Measurements from ENCODE around the gene CIT.
"Not testable (repeated sequence)": the region's sequence is repeated elsewhere in the genome, so short reads cannot be mapped to it uniquely, and the experiment has no call there.

Gene CIT

GRCh38 chr12:119901670-119902069 is 24.6 kb upstream of the CIT start:
- Histone ChIP-seq H3K36me3 (ENCODE audit: control insufficient read depth, insufficient read depth, low read length) (no peaks in the 10 kb centered on the region), H3K27me3 (replicated peaks; ENCODE audit: control insufficient read depth, insufficient read depth, low read length) (no peaks in the 10 kb centered on the region), H3K4me3 (replicated peaks; ENCODE audit: low read depth, low read length) (no peak overlapping the region)
- no peak for TF ChIP-seq CTCF (IDR thresholded peaks at IDR 0.05; ENCODE audit: insufficient read depth, low read length, poor library complexity, severe bottlenecking)
- no peak for DNase-seq (ENCODE audit: extremely low read depth, insufficient read length)

- H3K27me3 ChIP-seq (replicated peaks; ENCODE audit: control insufficient read depth, insufficient read depth, low read length) = no peaks in the 10 kb centered on the region
- DNase-seq (ENCODE audit: extremely low read depth, insufficient read length) = no peak
- H3K36me3 ChIP-seq (ENCODE audit: control insufficient read depth, insufficient read depth, low read length) = no peaks in the 10 kb centered on the region
- no peak overlapping the region for H3K4me3 ChIP-seq (replicated peaks; ENCODE audit: low read depth, low read length)
- TF ChIP-seq CTCF (IDR thresholded peaks at IDR 0.05; ENCODE audit: insufficient read depth, low read length, poor library complexity, severe bottlenecking) = no peak
Observed at GRCh38 chr12:119894916-119895315, 17.8 kb upstream of the CIT start.

- not testable (repeated sequence) for H3K36me3 ChIP-seq (ENCODE audit: control insufficient read depth, insufficient read depth, low read length); H3K27me3 ChIP-seq (replicated peaks; ENCODE audit: control insufficient read depth, insufficient read depth, low read length); H3K4me3 ChIP-seq (replicated peaks; ENCODE audit: low read depth, low read length); DNase-seq (ENCODE audit: extremely low read depth, insufficient read length)
Observed at GRCh38 chr12:119892611-119893010, 15.5 kb upstream of the CIT start.

- no peak overlapping the region for H3K4me3 ChIP-seq (replicated peaks; ENCODE audit: low read depth, low read length)
- H3K36me3 ChIP-seq (ENCODE audit: control insufficient read depth, insufficient read depth, low read length) = no peaks in the 10 kb centered on the region
- no peak for TF ChIP-seq CTCF (IDR thresholded peaks at IDR 0.05; ENCODE audit: insufficient read depth, low read length, poor library complexity, severe bottlenecking)
- H3K27me3 ChIP-seq (replicated peaks; ENCODE audit: control insufficient read depth, insufficient read depth, low read length) = no peaks in the 10 kb centered on the region
- no peak for DNase-seq (ENCODE audit: extremely low read depth, insufficient read length)
Observed at GRCh38 chr12:119885549-119885948, 8.4 kb upstream of the CIT start.

- not testable (repeated sequence) for DNase-seq (ENCODE audit: extremely low read depth, insufficient read length); H3K36me3 ChIP-seq (ENCODE audit: control insufficient read depth, insufficient read depth, low read length); H3K4me3 ChIP-seq (replicated peaks; ENCODE audit: low read depth, low read length); H3K27me3 ChIP-seq (replicated peaks; ENCODE audit: control insufficient read depth, insufficient read depth, low read length)
Observed at GRCh38 chr12:119883791-119884190, 6.7 kb upstream of the CIT start.

GRCh38 chr12:119883237-119883636 is 6.1 kb upstream of the CIT start:
- Histone ChIP-seq H3K27me3 (replicated peaks; ENCODE audit: control insufficient read depth, insufficient read depth, low read length) (no peaks in the 10 kb centered on the region), H3K4me3 (replicated peaks; ENCODE audit: low read depth, low read length) (no peak overlapping the region), H3K36me3 (ENCODE audit: control insufficient read depth, insufficient read depth, low read length) (no peaks in the 10 kb centered on the region)
- no peak for TF ChIP-seq CTCF (IDR thresholded peaks at IDR 0.05; ENCODE audit: insufficient read depth, low read length, poor library complexity, severe bottlenecking)
- no peak for DNase-seq (ENCODE audit: extremely low read depth, insufficient read length)

- Histone ChIP-seq H3K36me3 (ENCODE audit: control insufficient read depth, insufficient read depth, low read length) (no peaks in the 10 kb centered on the region; the same call in 1 of the 2 replicates), H3K4me3 (replicated peaks; ENCODE audit: low read depth, low read length) (peak overlapping the region; percentile 74), H3K27me3 (replicated peaks; ENCODE audit: control insufficient read depth, insufficient read depth, low read length) (no peaks in the 10 kb centered on the region)
- no peak for TF ChIP-seq CTCF (IDR thresholded peaks at IDR 0.05; ENCODE audit: insufficient read depth, low read length, poor library complexity, severe bottlenecking)
- no peak for DNase-seq (ENCODE audit: extremely low read depth, insufficient read length)
Observed at GRCh38 chr12:119877639-119877948, 474 bp upstream of the CIT start.

All from GM06990 (cell line).